HepG2 (cell line): ENCODE data around the gene PLD1.

Experiments used
- CBX1 ChIP-seq: IDR thresholded peaks from one replicate; pipeline ENCODE4 v1.6.1; 2016; ENCODE audit warnings: antibody characterized with exemption, low read depth
- EP300 ChIP-seq, 3 experiments: sonication (generic) in 1 of 3; formaldehyde crosslinking in 1 of 3; IDR thresholded peaks; 2 replicates each; pipeline versions ENCODE4 v1.5.1 to v1.6.1; 2011 to 2020; ENCODE audit warnings: low read depth in 2 of 3, low read length in 2 of 3, borderline replicate concordance in 1 of 3, improper control_type of control experiment in 1 of 3, mild to moderate bottlenecking in 1 of 3, missing genetic modification reagents in 1 of 3, moderate library complexity in 1 of 3
- EZH2 ChIP-seq: conservative IDR thresholded peaks from 2 replicates; pipeline ENCODE4 v1.6.1; 2012; ENCODE audit warnings: mild to moderate bottlenecking, low read depth, low read length, moderate library complexity
- KLF9 ChIP-seq: IDR thresholded peaks from 2 replicates; pipeline ENCODE4 v1.6.1; 2016; ENCODE audit warnings: low read depth
- MAFK ChIP-seq, 2 experiments: IDR thresholded peaks in 1 of 2; conservative IDR thresholded peaks in 1 of 2; 2 replicates each; pipeline ENCODE4 v1.6.1; 2011; ENCODE audit warnings: improper control_type of control experiment in 2 of 2, low read length in 2 of 2
- MEIS1 ChIP-seq: sonication (generic); formaldehyde crosslinking; IDR thresholded peaks from 2 replicates; pipeline ENCODE4 v1.9.0; 2021; ENCODE audit warnings: mild to moderate bottlenecking, missing genetic modification reagents, moderate library complexity, borderline replicate concordance
- USF2 ChIP-seq, 2 experiments: sonication (generic) in 1 of 2; formaldehyde crosslinking in 1 of 2; IDR thresholded peaks; 2 replicates each; pipeline versions ENCODE4 v1.5.1 to v1.6.1; 2011 to 2020; ENCODE audit warnings: borderline replicate concordance in 1 of 2, low read depth in 1 of 2, low read length in 1 of 2, mild to moderate bottlenecking in 1 of 2, missing genetic modification reagents in 1 of 2, moderate library complexity in 1 of 2
- ZMYM3 ChIP-seq: sonication (generic); formaldehyde crosslinking; IDR thresholded peaks from 2 replicates; pipeline ENCODE4 v1.5.1; 2020; ENCODE audit warnings: mild to moderate bottlenecking, missing genetic modification reagents
- ZNF512 ChIP-seq: sonication (generic); formaldehyde crosslinking; IDR thresholded peaks from 2 replicates; pipeline ENCODE4 v1.4.0; 2020; ENCODE audit warnings: mild to moderate bottlenecking, missing genetic modification reagents
- ZNF629 ChIP-seq: sonication (generic); formaldehyde crosslinking; conservative IDR thresholded peaks from 2 replicates; pipeline ENCODE4 v1.5.0; 2020; ENCODE audit warnings: missing genetic modification reagents
- ZNF720 ChIP-seq: sonication (generic); formaldehyde crosslinking; IDR thresholded peaks from 2 replicates; pipeline ENCODE4 v1.4.0; 2020; ENCODE audit warnings: missing genetic modification reagents
- TF ChIP-seq, protein P1 (sequence below): fragments of 450-650 bp; IDR thresholded peaks from 2 replicates; pipeline ENCODE4 v1.6.1; 2017; ENCODE audit warnings: mild to moderate bottlenecking

GRCh38 chr3:171598990-171599389, 211.3 kb downstream of the PLD1 start:
- TF ChIP-seq MAFK (conservative IDR thresholded peaks at IDR 0.05 in 1 of 2, IDR thresholded peaks at IDR 0.05 in 1 of 2; ENCODE audit: low read length in 2 of 2) (no peak), ZNF629 (CRISPR knock-in tag) (no peak), ZNF720 (CRISPR knock-in tag) (no peak), EP300 (IDR thresholded peaks at IDR 0.05; ENCODE audit: low read depth in 2 of 2, low read length in 2 of 2) (no peak), EP300 (CRISPR knock-in tag; IDR thresholded peaks at IDR 0.05; ENCODE audit: borderline replicate concordance) (no peak), EZH2 (no peak), USF2 (IDR thresholded peaks at IDR 0.05; ENCODE audit: low read depth, low read length) (no peak), USF2 (CRISPR knock-in tag; IDR thresholded peaks at IDR 0.05; ENCODE audit: borderline replicate concordance) (no peak), KLF9 (no peak), CBX1 (no peak), ZMYM3 (CRISPR knock-in tag) (no peak), ZNF512 (CRISPR knock-in tag) (no peak), MEIS1 (CRISPR knock-in tag) (no peak)
- TF ChIP-seq, protein P1, sequence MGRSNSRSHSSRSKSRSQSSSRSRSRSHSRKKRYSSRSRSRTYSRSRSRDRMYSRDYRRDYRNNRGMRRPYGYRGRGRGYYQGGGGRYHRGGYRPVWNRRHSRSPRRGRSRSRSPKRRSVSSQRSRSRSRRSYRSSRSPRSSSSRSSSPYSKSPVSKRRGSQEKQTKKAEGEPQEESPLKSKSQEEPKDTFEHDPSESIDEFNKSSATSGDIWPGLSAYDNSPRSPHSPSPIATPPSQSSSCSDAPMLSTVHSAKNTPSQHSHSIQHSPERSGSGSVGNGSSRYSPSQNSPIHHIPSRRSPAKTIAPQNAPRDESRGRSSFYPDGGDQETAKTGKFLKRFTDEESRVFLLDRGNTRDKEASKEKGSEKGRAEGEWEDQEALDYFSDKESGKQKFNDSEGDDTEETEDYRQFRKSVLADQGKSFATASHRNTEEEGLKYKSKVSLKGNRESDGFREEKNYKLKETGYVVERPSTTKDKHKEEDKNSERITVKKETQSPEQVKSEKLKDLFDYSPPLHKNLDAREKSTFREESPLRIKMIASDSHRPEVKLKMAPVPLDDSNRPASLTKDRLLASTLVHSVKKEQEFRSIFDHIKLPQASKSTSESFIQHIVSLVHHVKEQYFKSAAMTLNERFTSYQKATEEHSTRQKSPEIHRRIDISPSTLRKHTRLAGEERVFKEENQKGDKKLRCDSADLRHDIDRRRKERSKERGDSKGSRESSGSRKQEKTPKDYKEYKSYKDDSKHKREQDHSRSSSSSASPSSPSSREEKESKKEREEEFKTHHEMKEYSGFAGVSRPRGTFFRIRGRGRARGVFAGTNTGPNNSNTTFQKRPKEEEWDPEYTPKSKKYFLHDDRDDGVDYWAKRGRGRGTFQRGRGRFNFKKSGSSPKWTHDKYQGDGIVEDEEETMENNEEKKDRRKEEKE = no peak
